GM19043 (cell line): Measurements from ENCODE around the gene NEIL3.

ENCODE experiments used
- ATAC-seq: cut with Tn5 transposase; IDR thresholded peaks from one replicate; pipeline ENCODE4 v1.9.1; 2021; ENCODE audit warnings: low read depth; ENCODE audit not compliant: unreplicated experiment

NEIL3 gene

DNA sequence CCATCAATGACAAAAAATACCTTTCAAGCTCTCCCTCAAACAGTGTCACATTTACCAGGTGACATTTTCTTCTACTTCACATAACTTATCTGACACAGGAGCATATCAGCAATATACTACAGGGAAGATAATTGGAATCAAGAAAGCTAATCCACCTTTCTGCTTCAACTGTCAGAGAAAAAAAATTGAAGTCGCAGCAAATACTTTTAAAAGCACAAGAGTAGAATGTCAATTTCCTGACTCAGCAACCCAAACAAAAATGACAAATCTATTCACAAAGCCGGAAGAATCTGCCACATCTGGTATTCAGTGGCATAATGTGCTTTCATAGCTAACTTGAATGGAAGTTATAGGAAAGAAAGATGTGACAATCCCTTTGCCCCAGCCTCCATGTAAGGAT, 95.8 kb downstream of the NEIL3 start:
- no peak for ATAC-seq

DNA sequence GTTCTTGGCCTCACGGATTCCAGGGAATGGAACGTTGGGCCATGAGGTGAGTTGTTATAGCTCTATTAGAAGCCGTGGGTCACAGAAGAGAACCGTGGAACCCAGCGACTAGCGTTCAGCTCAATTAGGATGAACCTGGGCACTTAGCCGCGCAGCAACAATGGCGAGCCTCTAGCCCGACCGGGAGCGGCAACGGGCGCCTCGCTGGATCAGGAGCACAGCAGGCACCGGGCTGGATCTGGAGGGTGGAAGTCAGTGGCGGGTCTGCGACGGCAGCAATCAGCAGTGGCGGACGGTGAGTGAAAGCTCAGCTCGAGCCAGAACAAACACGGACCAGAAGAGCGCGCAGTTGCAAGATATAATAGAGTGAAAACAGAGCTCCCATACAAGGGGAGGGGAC, 98.3 kb downstream of the NEIL3 start:
- ATAC-seq, result no peak

DNA sequence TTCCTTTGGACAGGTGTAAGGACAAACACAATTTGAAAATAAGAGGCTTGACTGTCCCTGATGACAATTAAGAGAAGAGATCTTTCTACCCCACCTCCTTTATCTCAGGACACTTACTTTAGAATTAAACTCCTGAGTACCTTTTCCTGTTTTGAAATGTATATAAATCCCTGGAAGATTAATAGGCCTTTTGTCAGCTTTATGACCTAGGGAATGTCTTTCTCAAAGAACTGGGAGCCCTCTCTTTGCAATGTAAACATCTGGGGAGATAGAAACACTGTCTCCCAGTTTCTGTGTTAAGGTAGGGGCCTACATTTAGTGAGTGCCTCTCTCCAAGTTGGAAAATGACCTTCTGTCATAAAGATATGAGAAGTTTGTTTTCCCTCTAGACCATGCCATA, 100.9 kb downstream of the NEIL3 start:
- ATAC-seq, result no peak

DNA sequence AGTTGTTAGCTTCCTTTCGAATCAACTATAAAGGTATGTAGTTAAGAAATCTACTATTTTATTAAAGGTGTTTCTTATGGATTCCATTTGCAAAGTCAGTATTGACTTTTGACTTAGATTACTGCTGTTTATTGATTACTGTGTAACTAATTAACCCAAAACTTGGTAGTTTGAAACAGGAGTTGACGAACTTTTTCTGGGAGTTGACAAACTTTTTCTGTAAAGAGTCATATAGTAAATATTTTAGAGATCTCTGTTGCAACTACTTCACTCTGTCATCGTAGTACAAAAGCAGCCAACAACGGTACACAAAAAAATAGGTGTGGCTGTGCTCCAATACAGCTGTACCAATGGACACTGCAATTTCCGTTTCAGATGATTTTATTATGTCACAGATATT, 102.3 kb downstream of the NEIL3 start:
- ATAC-seq, result no peak
